Adrenal gland (tissue), 5 donors: Measurements from ENCODE around the gene CDON.

Experiments used
- POLR2A ChIP-seq, 2 donors: fragments of 450-650 bp; IDR thresholded peaks; one replicate each; pipeline ENCODE4 v1.6.1; 2017; ENCODE audit warnings: antibody characterized with exemption in 2 of 2, mild to moderate bottlenecking in 2 of 2, moderate library complexity in 1 of 2
- TF ChIP-seq, protein P1 (sequence below), 6 experiments: fragments of 450-650 bp in 4 of 6; fragments of 200-600 bp in 2 of 6; sonication (generic) in 1 of 6; IDR thresholded peaks; 1 replicate in 5 of 6; 2 replicates in 1 of 6; pipeline versions ENCODE4 v1.5.1 to v1.8.0; 2016 to 2021; ENCODE audit warnings: antibody characterized with exemption in 6 of 6, mild to moderate bottlenecking in 2 of 6, moderate library complexity in 1 of 6
- donor health status: DM: no; HTN: no; CAD: no.

DNA sequence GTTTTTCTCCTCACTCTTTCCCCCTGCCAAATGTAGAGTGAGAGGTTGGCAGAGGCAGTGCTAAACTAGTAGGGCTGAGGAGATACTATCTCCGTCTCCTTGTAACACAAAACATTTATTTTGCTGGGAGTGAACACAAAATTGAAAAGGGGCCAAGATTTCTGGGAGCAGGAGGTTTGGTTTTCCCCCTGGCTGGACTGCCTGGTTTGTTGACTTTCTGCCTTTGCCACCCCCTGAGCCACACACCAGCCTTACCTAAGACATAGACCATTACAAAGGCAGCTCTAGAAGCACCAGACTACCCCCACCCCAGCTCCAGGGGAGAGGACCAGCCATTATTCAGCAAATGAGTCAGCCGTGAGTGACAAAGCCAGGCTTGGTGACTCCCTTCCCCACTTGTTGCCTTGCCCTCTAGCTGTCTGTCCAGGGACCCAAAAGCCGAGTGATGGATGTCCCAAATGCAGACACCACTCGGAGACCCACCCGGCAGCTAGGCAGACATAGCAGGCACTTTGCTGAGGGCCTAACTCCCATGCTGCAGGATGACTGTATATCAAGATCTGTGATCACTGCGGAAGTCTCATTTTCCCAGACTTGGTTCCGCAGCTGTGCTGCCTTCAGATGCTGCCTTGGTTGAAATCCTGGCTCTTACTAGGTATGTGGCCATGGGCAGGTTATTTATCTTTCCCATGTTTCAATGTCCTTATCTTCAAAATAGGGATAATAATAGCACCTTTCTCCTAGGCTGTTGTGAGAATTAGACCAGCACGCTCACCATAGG is 17.7 kb upstream of the CDON start:
- TF ChIP-seq, protein P1, sequence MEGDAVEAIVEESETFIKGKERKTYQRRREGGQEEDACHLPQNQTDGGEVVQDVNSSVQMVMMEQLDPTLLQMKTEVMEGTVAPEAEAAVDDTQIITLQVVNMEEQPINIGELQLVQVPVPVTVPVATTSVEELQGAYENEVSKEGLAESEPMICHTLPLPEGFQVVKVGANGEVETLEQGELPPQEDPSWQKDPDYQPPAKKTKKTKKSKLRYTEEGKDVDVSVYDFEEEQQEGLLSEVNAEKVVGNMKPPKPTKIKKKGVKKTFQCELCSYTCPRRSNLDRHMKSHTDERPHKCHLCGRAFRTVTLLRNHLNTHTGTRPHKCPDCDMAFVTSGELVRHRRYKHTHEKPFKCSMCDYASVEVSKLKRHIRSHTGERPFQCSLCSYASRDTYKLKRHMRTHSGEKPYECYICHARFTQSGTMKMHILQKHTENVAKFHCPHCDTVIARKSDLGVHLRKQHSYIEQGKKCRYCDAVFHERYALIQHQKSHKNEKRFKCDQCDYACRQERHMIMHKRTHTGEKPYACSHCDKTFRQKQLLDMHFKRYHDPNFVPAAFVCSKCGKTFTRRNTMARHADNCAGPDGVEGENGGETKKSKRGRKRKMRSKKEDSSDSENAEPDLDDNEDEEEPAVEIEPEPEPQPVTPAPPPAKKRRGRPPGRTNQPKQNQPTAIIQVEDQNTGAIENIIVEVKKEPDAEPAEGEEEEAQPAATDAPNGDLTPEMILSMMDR (IDR thresholded peaks at IDR 0.05): no peak
- no peak for TF ChIP-seq POLR2A (IDR thresholded peaks at IDR 0.05)
